Hepatocyte (in vitro differentiated cells): ENCODE measurements around the gene HDDC3. TPM values are rescaled to one million over a fixed set of nuclear protein-coding genes. Genes with fewer than 3 reads are reported as not detected.
A peak's percentile ranks its signal among the peaks of the same experiment; 100 is the strongest.

ENCODE experiments used
- DNase-seq: peaks from one replicate; pipeline ENCODE4 v3.0.0-alpha.2; 2016; ENCODE audit warnings: low spot score
- H2AFZ ChIP-seq: fragments of 200-600 bp; sonication (generic); 2 replicates; pipeline ENCODE4 v1.6.0; 2016; ENCODE audit warnings: antibody characterized with exemption, mild to moderate bottlenecking
- H3K27ac ChIP-seq: fragments of 200-600 bp; sonication (generic); 2 replicates; pipeline ENCODE4 v1.5.1; 2016; ENCODE audit warnings: mild to moderate bottlenecking
- H3K27me3 ChIP-seq: fragments of 200-600 bp; sonication (generic); 2 replicates; pipeline ENCODE4 v1.6.1; 2016
- H3K36me3 ChIP-seq: fragments of 200-600 bp; sonication (generic); replicated peaks from 2 replicates; pipeline ENCODE4 v1.5.1; 2016; ENCODE audit warnings: low read depth; ENCODE audit not compliant: insufficient read depth
- H3K4me1 ChIP-seq: fragments of 200-600 bp; sonication (generic); 2 replicates; pipeline ENCODE4 v1.5.1; 2016; ENCODE audit warnings: mild to moderate bottlenecking, moderate library complexity; ENCODE audit not compliant: insufficient read depth
- H3K4me2 ChIP-seq: fragments of 200-600 bp; sonication (generic); 2 replicates; pipeline ENCODE4 v1.6.0; 2016
- H3K4me3 ChIP-seq: fragments of 200-600 bp; sonication (generic); 2 replicates; pipeline ENCODE4 v1.5.1; 2016; ENCODE audit warnings: mild to moderate bottlenecking
- H3K79me2 ChIP-seq: fragments of 200-600 bp; sonication (generic); 2 replicates; pipeline ENCODE4 v1.6.0; 2017; ENCODE audit warnings: mild to moderate bottlenecking
- H3K9me2 ChIP-seq: fragments of 200-600 bp; sonication (generic); replicated peaks from 2 replicates; pipeline ENCODE4 v1.6.0; 2017; ENCODE audit warnings: mild to moderate bottlenecking; ENCODE audit not compliant: insufficient read depth
- H3K9me3 ChIP-seq: fragments of 200-600 bp; sonication (generic); 2 replicates; pipeline ENCODE4 v1.5.1; 2016; ENCODE audit warnings: low read depth, mild to moderate bottlenecking
- H4K20me1 ChIP-seq: fragments of 200-600 bp; sonication (generic); 2 replicates; pipeline ENCODE4 v1.6.0; 2016; ENCODE audit warnings: mild to moderate bottlenecking; ENCODE audit not compliant: insufficient read depth, poor library complexity, severe bottlenecking
- CTCF ChIP-seq: fragments of 200-600 bp; sonication (generic); IDR thresholded peaks from 2 replicates; pipeline ENCODE4 v1.5.1; 2016; ENCODE audit warnings: antibody characterized with exemption, mild to moderate bottlenecking; ENCODE audit not compliant: poor library complexity
- EZH2 ChIP-seq: fragments of 200-600 bp; sonication (generic); IDR thresholded peaks from 2 replicates; pipeline ENCODE4 v1.6.1; 2016; ENCODE audit warnings: antibody characterized with exemption, mild to moderate bottlenecking, borderline replicate concordance
- EZH2phosphoT487 ChIP-seq: fragments of 200-600 bp; sonication (generic); IDR thresholded peaks from one replicate; pipeline ENCODE4 v1.6.1; 2018; ENCODE audit warnings: antibody characterized with exemption, mild to moderate bottlenecking, low read depth, moderate library complexity; ENCODE audit not compliant: unreplicated experiment, severe bottlenecking
- WGBS: methylation state at CpG from one replicate; pipeline ENCODE4 v1.1.6; 2016; ENCODE audit warnings: low lambda C conversion rate; ENCODE audit errors: missing lambda C conversion rate; 5-methylcytosine and 5-hydroxymethylcytosine counted together
- polyA plus RNA-seq: library from polyadenylated mRNA; unstranded; fragments of >200 nt; fragmentation: Nextera tagmentation; extraction: Ambion mirVana; gene quantifications from 2 replicates; pipeline ENCODE4 v1.2.1, GENCODE V29; 2016
- total RNA-seq: library from RNA; depleted of rRNA; stranded (reverse); fragments of >200 nt; gene quantifications from 2 replicates; pipeline ENCODE4 v1.2.3, GENCODE V29; 2014

The HDDC3 gene
- total and polyA plus RNA-seq, 2 experiments from 2014 or later: 15.4 to 20.0 TPM

DNA sequence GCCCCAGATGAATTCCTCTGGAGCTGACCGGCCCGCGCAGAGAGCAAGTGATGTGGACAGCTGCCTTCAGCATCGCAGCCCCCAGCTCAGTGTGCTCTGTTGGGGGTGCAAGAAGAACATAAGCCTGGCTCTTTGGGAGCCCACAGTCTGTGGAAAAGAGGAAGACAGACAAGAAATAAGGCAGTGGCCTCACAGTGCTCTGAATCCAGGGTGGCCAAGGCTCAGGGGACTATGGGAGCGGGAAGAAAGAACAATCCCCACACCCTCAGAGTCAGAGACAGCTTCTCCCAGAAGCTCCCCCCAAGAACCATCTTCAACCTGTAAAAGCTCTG is 277 bp upstream of the HDDC3 start:
- Histone ChIP-seq H3K9me2 (no peaks in the 10 kb centered on the region), H3K4me1 (peaks cover 11% of the 10 kb centered on the region), H4K20me1 (no peaks in the 10 kb centered on the region), H3K4me3 (no peak overlapping the region), H3K27me3 (no peaks in the 10 kb centered on the region), H2AFZ (no peak overlapping the region), H3K4me2 (peak overlapping the region; percentile 90), H3K9me3 (no peaks in the 10 kb centered on the region), H3K79me2 (peaks cover 20% of the 10 kb centered on the region), H3K36me3 (no peaks in the 10 kb centered on the region), H3K27ac (no peak overlapping the region)
- no peak for TF ChIP-seq CTCF
- TF ChIP-seq EZH2phosphoT487: no peak
- no peak for TF ChIP-seq EZH2
- no peak for DNase-seq
- WGBS: 20% methylated on average over 5 of the region's 5 CpGs

- no peaks in the 10 kb centered on the region for H3K9me3 ChIP-seq
- H3K9me2 ChIP-seq: no peaks in the 10 kb centered on the region
- 40% methylated on average over 6 of the region's 6 CpGs for WGBS
- peaks cover 13% of the 10 kb centered on the region for H3K79me2 ChIP-seq
- peak overlapping the region; percentile 90 for H3K4me2 ChIP-seq
- no peaks in the 10 kb centered on the region for H4K20me1 ChIP-seq
- H3K27ac ChIP-seq: no peak overlapping the region
- H3K36me3 ChIP-seq: no peaks in the 10 kb centered on the region
- TF ChIP-seq CTCF: no peak
- no peak for TF ChIP-seq EZH2phosphoT487
- TF ChIP-seq EZH2: no peak
- DNase-seq: no peak
- peaks cover 10% of the 10 kb centered on the region for H3K4me1 ChIP-seq
- no peaks in the 10 kb centered on the region for H3K27me3 ChIP-seq
- no peak overlapping the region for H2AFZ ChIP-seq
- H3K4me3 ChIP-seq: no peak overlapping the region
These were observed 848 bp downstream of the HDDC3 start for GRCh38 chr15:90931575-90931827.

DNA sequence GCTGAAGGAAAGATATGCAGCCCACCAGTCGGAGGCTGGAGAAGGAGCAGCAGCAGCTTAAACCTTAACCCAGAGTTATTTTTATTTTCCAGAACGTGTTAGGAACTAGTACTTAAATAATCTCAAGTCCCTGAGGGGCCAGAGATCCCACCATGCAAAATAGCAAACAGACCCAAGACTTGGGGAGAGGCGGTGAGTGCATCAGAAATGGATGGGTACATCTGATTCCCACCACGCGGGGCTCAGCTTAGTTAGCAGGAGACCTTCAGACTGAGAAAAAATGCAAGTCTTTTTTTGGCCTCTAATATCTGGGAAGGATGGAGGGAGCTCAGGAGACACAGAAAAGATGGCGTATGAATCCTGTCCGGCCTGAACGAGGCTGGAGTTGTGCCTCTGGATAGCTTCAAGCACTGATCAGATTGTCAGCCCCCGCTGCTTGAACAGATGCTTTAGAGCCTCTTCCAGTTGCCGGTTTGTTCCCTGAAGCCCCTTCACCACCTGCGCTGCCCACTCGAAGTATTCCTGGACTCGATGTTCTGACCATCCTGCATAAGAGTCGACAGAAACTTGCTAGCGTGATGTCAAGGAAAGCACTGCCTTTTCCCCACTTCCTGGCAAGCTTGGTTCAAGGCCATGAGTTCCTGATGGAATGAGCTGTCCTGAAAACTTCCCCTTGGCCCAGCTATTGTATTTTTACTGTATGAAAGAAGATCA is 1.3 kb downstream of the HDDC3 start:
- Histone ChIP-seq H3K27me3 (no peaks in the 10 kb centered on the region), H4K20me1 (no peaks in the 10 kb centered on the region), H3K9me2 (no peaks in the 10 kb centered on the region), H3K9me3 (no peaks in the 10 kb centered on the region), H3K4me1 (peaks cover 5% of the 10 kb centered on the region), H3K79me2 (peaks cover 8% of the 10 kb centered on the region), H3K36me3 (no peaks in the 10 kb centered on the region), H3K4me2 (peak overlapping the region; percentile 90), H2AFZ (no peak overlapping the region), H3K27ac (no peak overlapping the region), H3K4me3 (no peak overlapping the region)
- TF ChIP-seq EZH2phosphoT487 (no peak), CTCF (no peak), EZH2 (no peak)
- 93% methylated on average over 15 of the region's 15 CpGs for WGBS
- DNase-seq: no peak
